Caco-2 (cell line): ENCODE data around the gene ARHGEF10L. TPM values are rescaled to one million over a fixed set of nuclear protein-coding genes. Genes with fewer than 3 reads are reported as not detected.

ENCODE experiments used
- BruUV-seq: library from RNA; stranded (reverse); fragments of 400-500 nt; replicated peaks from 2 replicates; lab custom pipeline; 2021; lab: Mats Ljungman, UMichigan
- CTCF ChIA-PET: fragments of 300-600 bp; sonication (Branson Sonifier 250); formaldehyde crosslinking; loops from one replicate; lab custom pipeline; 2022; ENCODE audit warnings: antibody characterized with exemption; lab: Charles Lee
- POLR2A ChIA-PET: fragments of 300-600 bp; sonication (Branson Sonifier 250); formaldehyde crosslinking; loops from one replicate; lab custom pipeline; 2022; ENCODE audit warnings: antibody characterized with exemption; lab: Charles Lee
- DNase-seq, 2 experiments: peaks; one replicate each; pipeline versions ENCODE4 v3.0.0 to v3.0.0-alpha.2; 2020 to 2022
- H3K27me3 ChIP-seq: replicated peaks from 2 replicates; pipeline ENCODE4 v1.6.0; 2011; ENCODE audit warnings: low read length; ENCODE audit not compliant: control insufficient read depth, insufficient read depth
- H3K36me3 ChIP-seq: 2 replicates; pipeline ENCODE4 v1.5.1; 2011; ENCODE audit warnings: low read length; ENCODE audit not compliant: control insufficient read depth, insufficient read depth
- H3K4me1 ChIP-seq: fragments of 250-450 bp; sonication (Bioruptor Pico); 2 replicates; pipeline ENCODE4 v1.5.1; 2020; ENCODE audit warnings: mild to moderate bottlenecking
- H3K4me3 ChIP-seq: 2 replicates; pipeline ENCODE4 v1.5.1; 2011; ENCODE audit warnings: low read depth, mild to moderate bottlenecking, control low read depth, low read length
- H3K9me3 ChIP-seq: fragments of 250-450 bp; sonication (Bioruptor Pico); 2 replicates; pipeline ENCODE4 v1.5.1; 2020; ENCODE audit warnings: mild to moderate bottlenecking, moderate library complexity
- H3K27ac Mint-ChIP-seq: one replicate; pipeline ENCODE4 v1.8.0; 2022; ENCODE audit warnings: mixed read lengths; ENCODE audit not compliant: unreplicated experiment
- H3K27me3 Mint-ChIP-seq: one replicate; pipeline ENCODE4 v1.8.0; 2022; ENCODE audit warnings: mixed read lengths; ENCODE audit not compliant: insufficient read depth, unreplicated experiment
- H3K36me3 Mint-ChIP-seq: one replicate; pipeline ENCODE4 v1.8.0; 2022; ENCODE audit warnings: mild to moderate bottlenecking, mixed read lengths; ENCODE audit not compliant: insufficient read depth, unreplicated experiment
- H3K4me1 Mint-ChIP-seq: one replicate; pipeline ENCODE4 v1.8.0; 2022; ENCODE audit warnings: low read depth, mixed read lengths; ENCODE audit not compliant: unreplicated experiment
- H3K4me3 Mint-ChIP-seq: one replicate; pipeline ENCODE4 v1.8.0; 2022; ENCODE audit warnings: mild to moderate bottlenecking, moderate library complexity, mixed read lengths; ENCODE audit not compliant: unreplicated experiment
- H3K9me3 Mint-ChIP-seq: one replicate; pipeline ENCODE4 v1.8.0; 2022; ENCODE audit warnings: mixed read lengths; ENCODE audit not compliant: unreplicated experiment
- intact Hi-C: fragments of 100-400 bp; cut with micrococcal nuclease; formaldehyde crosslinking; loops from one replicate; pipeline ENCODE4 v1.10.0; 2022; ENCODE audit not compliant: unreplicated experiment
- total RNA-seq: library from RNA; stranded (reverse); gene quantifications from 2 replicates; pipeline ENCODE4 v1.2.3, GENCODE V29; 2022
- TF ChIP-seq, protein P1 (sequence below), 2 experiments: fragments of 200-600 bp in 1 of 2; IDR thresholded peaks; 1 replicate in 1 of 2; 2 replicates in 1 of 2; pipeline versions ENCODE4 v1.5.1 to v1.8.0; 2011 to 2022; ENCODE audit warnings: antibody characterized with exemption in 1 of 2, control low read depth in 1 of 2, inconsistent platforms in 1 of 2, low read depth in 1 of 2, low read length in 1 of 2, mild to moderate bottlenecking in 1 of 2, moderate library complexity in 1 of 2; ENCODE audit not compliant: insufficient read depth in 1 of 2, severe bottlenecking in 1 of 2, unreplicated experiment in 1 of 2

The ARHGEF10L gene
- total RNA-seq, 1 experiment from 2014 or later = 31.3 TPM

DNA sequence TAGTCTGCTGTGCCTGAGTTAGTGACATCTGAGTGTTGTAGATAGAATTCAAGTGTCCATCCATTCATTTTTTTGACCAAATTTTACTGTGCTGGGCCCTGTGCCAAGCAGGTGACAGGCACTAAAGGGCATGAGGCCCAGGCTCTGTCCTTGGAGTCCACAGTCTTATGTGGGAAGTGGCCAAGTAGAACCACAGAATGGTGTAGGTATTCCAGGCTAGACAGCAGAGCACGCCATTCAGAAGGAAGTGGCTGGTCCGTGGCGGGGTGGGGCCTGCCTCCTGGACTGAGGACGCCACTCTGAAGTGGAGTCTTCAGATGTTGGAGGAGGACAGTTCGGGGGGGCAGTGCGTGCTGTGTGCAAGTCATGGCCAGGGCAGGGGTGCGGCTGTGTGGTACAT lies 146.8 kb downstream of the ARHGEF10L start:
- Mint-ChIP-seq H3K36me3 (peaks cover 4% of the 10 kb centered on the region), H3K27me3 (no peaks in the 10 kb centered on the region), H3K27ac (no peak overlapping the region), H3K4me1 (no peaks in the 10 kb centered on the region), H3K4me3 (no peak overlapping the region), H3K9me3 (no peaks in the 10 kb centered on the region)
- POLR2A ChIA-PET = no interaction called here
- H3K4me1 ChIP-seq = no peaks in the 10 kb centered on the region
- CTCF ChIA-PET = no interaction called here
- intact Hi-C loops = no loop called here
- DNase-seq = no peak
- H3K9me3 ChIP-seq = no peaks in the 10 kb centered on the region
- H3K4me3 ChIP-seq = no peak overlapping the region
- H3K36me3 ChIP-seq = no peaks in the 10 kb centered on the region; the same call in 1 of the 2 replicates
- TF ChIP-seq, protein P1, sequence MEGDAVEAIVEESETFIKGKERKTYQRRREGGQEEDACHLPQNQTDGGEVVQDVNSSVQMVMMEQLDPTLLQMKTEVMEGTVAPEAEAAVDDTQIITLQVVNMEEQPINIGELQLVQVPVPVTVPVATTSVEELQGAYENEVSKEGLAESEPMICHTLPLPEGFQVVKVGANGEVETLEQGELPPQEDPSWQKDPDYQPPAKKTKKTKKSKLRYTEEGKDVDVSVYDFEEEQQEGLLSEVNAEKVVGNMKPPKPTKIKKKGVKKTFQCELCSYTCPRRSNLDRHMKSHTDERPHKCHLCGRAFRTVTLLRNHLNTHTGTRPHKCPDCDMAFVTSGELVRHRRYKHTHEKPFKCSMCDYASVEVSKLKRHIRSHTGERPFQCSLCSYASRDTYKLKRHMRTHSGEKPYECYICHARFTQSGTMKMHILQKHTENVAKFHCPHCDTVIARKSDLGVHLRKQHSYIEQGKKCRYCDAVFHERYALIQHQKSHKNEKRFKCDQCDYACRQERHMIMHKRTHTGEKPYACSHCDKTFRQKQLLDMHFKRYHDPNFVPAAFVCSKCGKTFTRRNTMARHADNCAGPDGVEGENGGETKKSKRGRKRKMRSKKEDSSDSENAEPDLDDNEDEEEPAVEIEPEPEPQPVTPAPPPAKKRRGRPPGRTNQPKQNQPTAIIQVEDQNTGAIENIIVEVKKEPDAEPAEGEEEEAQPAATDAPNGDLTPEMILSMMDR (IDR thresholded peaks at IDR 0.05; ENCODE audit: insufficient read depth in 1 of 2, low read depth in 1 of 2, low read length in 1 of 2, severe bottlenecking in 1 of 2, unreplicated experiment in 1 of 2) = no peak
- H3K27me3 ChIP-seq = no peaks in the 10 kb centered on the region
- no TSS peak for BruUV-seq

GRCh38 chr1:17687145-17687544 lies 147.6 kb downstream of the ARHGEF10L start:
- H3K36me3 Mint-ChIP-seq = no peaks in the 10 kb centered on the region
- no peaks in the 10 kb centered on the region for H3K27me3 Mint-ChIP-seq
- intact Hi-C loops = no loop called here
- Histone ChIP-seq H3K27me3 (no peaks in the 10 kb centered on the region), H3K9me3 (no peaks in the 10 kb centered on the region), H3K4me1 (no peaks in the 10 kb centered on the region), H3K4me3 (no peak overlapping the region), H3K36me3 (peaks cover under 1% of the 10 kb centered on the region; the same call in 1 of the 2 replicates)
- no peaks in the 10 kb centered on the region for H3K4me1 Mint-ChIP-seq
- no peak overlapping the region for H3K4me3 Mint-ChIP-seq
- BruUV-seq = no TSS peak
- DNase-seq = no peak
- POLR2A ChIA-PET = no interaction called here
- TF ChIP-seq, protein P1 (IDR thresholded peaks at IDR 0.05; ENCODE audit: insufficient read depth in 1 of 2, low read depth in 1 of 2, low read length in 1 of 2, severe bottlenecking in 1 of 2, unreplicated experiment in 1 of 2) = no peak
- CTCF ChIA-PET = no interaction called here
- no peaks in the 10 kb centered on the region for H3K9me3 Mint-ChIP-seq
- no peak overlapping the region for H3K27ac Mint-ChIP-seq

GRCh38 chr1:17688217-17688810 lies 148.8 kb downstream of the ARHGEF10L start:
- BruUV-seq = no TSS peak
- TF ChIP-seq, protein P1 (IDR thresholded peaks at IDR 0.05; ENCODE audit: insufficient read depth in 1 of 2, low read depth in 1 of 2, low read length in 1 of 2, severe bottlenecking in 1 of 2, unreplicated experiment in 1 of 2) = no peak
- Mint-ChIP-seq H3K27ac (no peak overlapping the region), H3K4me3 (no peak overlapping the region), H3K27me3 (no peaks in the 10 kb centered on the region), H3K36me3 (peaks cover 6% of the 10 kb centered on the region), H3K9me3 (no peaks in the 10 kb centered on the region), H3K4me1 (no peaks in the 10 kb centered on the region)
- H3K36me3 ChIP-seq = peaks cover 2% of the 10 kb centered on the region; the same call in 1 of the 2 replicates
- no peak for DNase-seq
- intact Hi-C loops = no loop called here
- no peaks in the 10 kb centered on the region for H3K27me3 ChIP-seq
- no peaks in the 10 kb centered on the region for H3K9me3 ChIP-seq
- ChIA-PET POLR2A (no interaction called here), CTCF (no interaction called here)
- no peaks in the 10 kb centered on the region for H3K4me1 ChIP-seq
- H3K4me3 ChIP-seq = no peak overlapping the region
